T47D (cell line): ENCODE measurements around the gene CBLC.

ENCODE experiments used
- DNase-seq, 2 experiments: peaks; one replicate each; pipeline versions ENCODE4 v3.0.0 to v3.0.0-alpha.2; 2011 to 2012; ENCODE audit warnings: low read depth in 1 of 2, low spot score in 1 of 2
- JUND ChIP-seq: IDR thresholded peaks from 2 replicates; pipeline ENCODE4 v1.6.1; 2012; ENCODE audit warnings: low read depth
- in situ Hi-C: cut with HindIII; loops from 2 replicates; pipeline ENCODE4 v1.10.0; 2016; ENCODE audit warnings: low sequenced_read_pairs, low pct_unique_long_range_greater_than_20kb

The CBLC gene

GRCh38 chr19:44777715-44778347, at the start of gene CBLC:
Gene CBLC (plus strand): TSS chr19:44777890. CDS start chr19:44777932, 42 bp downstream.
- DNase-seq = peak; percentile 73 to 95
- TF ChIP-seq JUND = no peak
- in situ Hi-C loops = no loop called here

- no peak for TF ChIP-seq JUND
- in situ Hi-C loops = no loop called here
Observed at GRCh38 chr19:44728178-44728577, 49.5 kb upstream of the CBLC start.

GRCh38 chr19:44729516-44730033, 48.1 kb upstream of the CBLC start:
- TF ChIP-seq JUND = no peak
- no peak for DNase-seq
- in situ Hi-C loops = no loop called here

More at GRCh38 chr19:44728178-44728577, 49.5 kb upstream of the CBLC start:
- no peak for DNase-seq

- DNase-seq = no peak
- TF ChIP-seq JUND = no peak
- in situ Hi-C loops = no loop called here
Observed at GRCh38 chr19:44731081-44731480, 46.6 kb upstream of the CBLC start.

- TF ChIP-seq JUND = no peak
- in situ Hi-C loops = no loop called here
- no peak for DNase-seq
Observed at GRCh38 chr19:44731622-44732021, 46.1 kb upstream of the CBLC start.

- DNase-seq = no peak
- TF ChIP-seq JUND = no peak
- in situ Hi-C loops = no loop called here
Observed at GRCh38 chr19:44732235-44733014, 45.3 kb upstream of the CBLC start.

- TF ChIP-seq JUND = no peak
- in situ Hi-C loops = no loop called here
Observed at GRCh38 chr19:44734357-44734756, 43.3 kb upstream of the CBLC start.

GRCh38 chr19:44735011-44735410, 42.7 kb upstream of the CBLC start:
- DNase-seq = no peak
- no peak for TF ChIP-seq JUND

More at GRCh38 chr19:44734357-44734756, 43.3 kb upstream of the CBLC start:
- DNase-seq = no peak

GRCh38 chr19:44737238-44738071, 40.2 kb upstream of the CBLC start:
- in situ Hi-C loops = no loop called here
- TF ChIP-seq JUND = no peak
- no peak for DNase-seq

More at GRCh38 chr19:44735011-44735410, 42.7 kb upstream of the CBLC start:
- in situ Hi-C loops = no loop called here

- DNase-seq = no peak
- in situ Hi-C loops = no loop called here
- no peak for TF ChIP-seq JUND
Observed at GRCh38 chr19:44738136-44738535, 39.6 kb upstream of the CBLC start.

- no peak for DNase-seq
- in situ Hi-C loops = no loop called here
- no peak for TF ChIP-seq JUND
Observed at GRCh38 chr19:44738603-44739558, 38.8 kb upstream of the CBLC start.

- no peak for DNase-seq
- TF ChIP-seq JUND = no peak
- in situ Hi-C loops = no loop called here
Observed at GRCh38 chr19:44740351-44740824, 37.3 kb upstream of the CBLC start.
